ENCODE measurements around the gene CPNE4. TPM values are rescaled to one million over a fixed set of nuclear protein-coding genes. Genes with fewer than 3 reads are reported as not detected.
"Not testable (repeated sequence)": the region's sequence is repeated elsewhere in the genome, so short reads cannot be mapped to it uniquely, and the experiment has no call there.

CPNE4 gene
- total RNA-seq, 2 donors from 2014 or later = not detected

DNA sequence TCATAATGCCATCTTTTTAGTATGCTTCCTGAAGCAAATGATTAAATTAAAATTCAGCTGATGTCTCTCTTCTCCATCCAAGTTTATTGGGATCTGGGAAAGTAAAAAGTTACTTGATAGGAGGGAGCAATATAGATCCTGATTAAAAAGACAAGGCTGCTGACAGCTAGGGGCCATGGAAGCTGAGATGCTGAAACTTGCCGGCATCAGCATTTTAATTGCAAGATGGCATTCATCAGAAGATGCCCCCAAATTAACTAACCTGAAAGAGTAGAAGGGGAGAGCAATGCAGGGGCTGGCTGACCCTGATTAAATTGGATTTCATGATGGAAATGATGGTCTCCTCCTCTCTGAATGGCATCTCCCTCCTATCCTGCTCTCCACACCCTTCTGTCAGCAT, 31.1 kb downstream of the CPNE4 start:
- no peaks in the 10 kb centered on the region for H3K9me3 Mint-ChIP-seq
- no peak overlapping the region for H3K4me3 Mint-ChIP-seq
- ATAC-seq (replicated peaks) = no peak
- H3K27me3 Mint-ChIP-seq = peaks cover 11% of the 10 kb centered on the region
- H3K36me3 Mint-ChIP-seq (ENCODE audit: low read depth) = no peaks in the 10 kb centered on the region
- H3K4me1 Mint-ChIP-seq = no peaks in the 10 kb centered on the region
- H3K27ac Mint-ChIP-seq = no peak overlapping the region

GRCh38 chr3:132001999-132002398, 32.8 kb downstream of the CPNE4 start:
- Mint-ChIP-seq H3K27ac (no peak overlapping the region), H3K27me3 (peaks cover 11% of the 10 kb centered on the region), H3K4me1 (no peaks in the 10 kb centered on the region), H3K4me3 (no peak overlapping the region), H3K9me3 (no peaks in the 10 kb centered on the region), H3K36me3 (ENCODE audit: low read depth) (no peaks in the 10 kb centered on the region)
- no peak for ATAC-seq (replicated peaks)

- Mint-ChIP-seq H3K4me3 (no peak overlapping the region), H3K9me3 (no peaks in the 10 kb centered on the region), H3K27ac (no peak overlapping the region), H3K36me3 (ENCODE audit: low read depth) (no peaks in the 10 kb centered on the region), H3K4me1 (no peaks in the 10 kb centered on the region), H3K27me3 (peaks cover 11% of the 10 kb centered on the region)
- no peak for ATAC-seq (replicated peaks)
Observed at GRCh38 chr3:132001036-132001435, 33.8 kb downstream of the CPNE4 start.

DNA sequence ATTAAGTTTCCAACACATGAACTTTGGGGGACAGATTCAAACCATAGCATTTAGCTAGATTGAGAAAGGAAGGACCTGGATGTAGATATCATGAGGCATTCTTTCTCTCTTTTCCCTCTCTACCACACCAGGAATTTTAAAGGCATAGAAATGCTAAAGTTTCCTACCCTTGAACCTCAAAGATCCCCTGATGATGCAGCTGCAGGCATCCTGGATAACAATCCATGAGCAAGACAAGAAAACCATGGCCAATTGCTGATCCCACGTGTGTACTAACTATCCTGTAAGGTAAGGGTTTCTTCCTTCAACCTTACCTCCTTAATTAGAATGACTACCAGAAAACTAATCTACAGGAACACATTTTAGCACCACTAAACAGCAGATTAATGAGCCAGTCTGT, 36.8 kb downstream of the CPNE4 start:
- no peak overlapping the region for H3K4me3 Mint-ChIP-seq
- peaks cover 9% of the 10 kb centered on the region for H3K27me3 Mint-ChIP-seq
- H3K9me3 Mint-ChIP-seq = no peaks in the 10 kb centered on the region
- no peak for ATAC-seq (replicated peaks)
- no peak overlapping the region for H3K27ac Mint-ChIP-seq
- no peaks in the 10 kb centered on the region for H3K36me3 Mint-ChIP-seq (ENCODE audit: low read depth)
- H3K4me1 Mint-ChIP-seq = no peaks in the 10 kb centered on the region

DNA sequence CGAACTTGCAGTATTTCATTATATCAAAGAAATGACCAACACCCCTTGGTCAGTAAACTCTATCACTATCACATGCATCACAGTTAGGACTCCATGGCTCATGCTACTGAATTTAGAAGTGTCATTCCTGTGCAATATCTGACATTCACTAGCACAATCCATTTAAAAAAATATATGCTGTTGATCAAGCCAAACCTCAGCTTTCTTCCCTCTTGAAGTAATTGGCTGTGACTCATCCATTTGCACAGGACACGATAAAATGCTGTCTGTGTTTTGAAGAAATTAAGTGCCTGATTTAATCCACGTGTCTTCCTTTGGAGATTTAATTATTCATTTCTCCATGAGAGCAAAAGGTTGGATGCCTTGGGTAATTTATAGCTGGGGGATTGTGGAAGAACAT, 38.9 kb downstream of the CPNE4 start:
- Mint-ChIP-seq H3K9me3 (peaks cover 5% of the 10 kb centered on the region), H3K36me3 (ENCODE audit: low read depth) (no peaks in the 10 kb centered on the region), H3K27ac (no peak overlapping the region), H3K27me3 (peaks cover 11% of the 10 kb centered on the region), H3K4me3 (no peak overlapping the region), H3K4me1 (no peaks in the 10 kb centered on the region)
- ATAC-seq (replicated peaks) = no peak

DNA sequence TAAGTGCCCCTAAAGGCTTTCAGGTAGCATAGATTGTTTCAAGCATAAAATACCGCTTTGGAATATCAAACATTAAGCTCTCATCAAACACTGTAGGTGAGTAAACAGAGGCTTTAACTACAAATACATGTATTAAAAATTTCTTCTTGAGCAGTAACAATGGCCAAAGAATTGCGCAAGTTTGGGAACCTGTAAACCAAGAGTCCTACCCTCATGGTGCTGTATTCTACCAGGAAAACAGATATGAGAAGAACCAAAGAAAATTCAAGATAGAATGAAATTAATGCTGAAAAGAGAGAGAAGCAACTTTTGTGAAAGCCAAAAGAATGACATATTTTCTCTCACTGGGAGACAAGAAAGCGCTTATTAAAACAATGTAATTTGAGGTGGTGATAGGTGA, 45.5 kb downstream of the CPNE4 start:
- H3K9me3 Mint-ChIP-seq = peaks cover 10% of the 10 kb centered on the region
- H3K4me1 Mint-ChIP-seq = no peaks in the 10 kb centered on the region
- no peak for ATAC-seq (replicated peaks)
- H3K4me3 Mint-ChIP-seq = no peak overlapping the region
- H3K27me3 Mint-ChIP-seq = peaks cover 20% of the 10 kb centered on the region
- no peak overlapping the region for H3K27ac Mint-ChIP-seq
- H3K36me3 Mint-ChIP-seq (ENCODE audit: low read depth) = no peaks in the 10 kb centered on the region

- Mint-ChIP-seq H3K4me3 (no peak overlapping the region), H3K27me3 (peaks cover 20% of the 10 kb centered on the region), H3K27ac (no peak overlapping the region), H3K4me1 (no peaks in the 10 kb centered on the region), H3K9me3 (peaks cover 10% of the 10 kb centered on the region), H3K36me3 (ENCODE audit: low read depth) (no peaks in the 10 kb centered on the region)
- ATAC-seq (replicated peaks) = no peak
Observed at GRCh38 chr3:131988209-131988608, 46.6 kb downstream of the CPNE4 start.

GRCh38 chr3:131983689-131984088, 51.1 kb downstream of the CPNE4 start:
- no peak for ATAC-seq (replicated peaks)
- Mint-ChIP-seq H3K4me1 (no peaks in the 10 kb centered on the region), H3K27ac (no peak overlapping the region), H3K4me3 (no peak overlapping the region), H3K27me3 (peaks cover 14% of the 10 kb centered on the region), H3K9me3 (peaks cover 24% of the 10 kb centered on the region), H3K36me3 (ENCODE audit: low read depth) (no peaks in the 10 kb centered on the region)

GRCh38 chr3:131981323-131981722, 53.5 kb downstream of the CPNE4 start:
- ATAC-seq (replicated peaks) = no peak
- no peak overlapping the region for H3K27ac Mint-ChIP-seq
- H3K4me3 Mint-ChIP-seq = no peak overlapping the region
- no peaks in the 10 kb centered on the region for H3K36me3 Mint-ChIP-seq (ENCODE audit: low read depth)
- H3K27me3 Mint-ChIP-seq = peaks cover 9% of the 10 kb centered on the region
- H3K4me1 Mint-ChIP-seq = no peaks in the 10 kb centered on the region
- peaks cover 21% of the 10 kb centered on the region for H3K9me3 Mint-ChIP-seq

DNA sequence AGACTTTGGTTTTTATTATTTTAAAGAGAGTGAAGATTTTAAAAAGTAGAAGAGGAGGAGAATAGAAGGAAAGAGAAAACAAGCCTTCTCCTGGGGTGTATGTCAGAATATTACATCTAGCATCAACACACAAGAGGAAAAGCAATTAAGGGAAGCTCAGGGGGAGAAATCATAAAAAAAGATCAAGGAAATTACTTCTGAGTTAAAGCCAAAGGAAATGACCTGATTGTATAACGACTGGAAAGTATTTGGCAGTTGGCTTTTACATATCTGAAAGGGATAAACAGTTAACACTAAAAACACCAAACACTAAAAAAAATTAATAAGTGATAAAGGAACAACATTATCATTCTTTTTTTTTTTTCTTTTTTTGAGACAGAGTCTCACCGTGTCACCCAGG, 58.4 kb downstream of the CPNE4 start:
- Mint-ChIP-seq H3K27ac (no peak overlapping the region), H3K9me3 (peaks cover 17% of the 10 kb centered on the region), H3K4me1 (no peaks in the 10 kb centered on the region), H3K4me3 (no peak overlapping the region), H3K36me3 (ENCODE audit: low read depth) (no peaks in the 10 kb centered on the region), H3K27me3 (peaks cover 5% of the 10 kb centered on the region)
- ATAC-seq (replicated peaks) = no peak

DNA sequence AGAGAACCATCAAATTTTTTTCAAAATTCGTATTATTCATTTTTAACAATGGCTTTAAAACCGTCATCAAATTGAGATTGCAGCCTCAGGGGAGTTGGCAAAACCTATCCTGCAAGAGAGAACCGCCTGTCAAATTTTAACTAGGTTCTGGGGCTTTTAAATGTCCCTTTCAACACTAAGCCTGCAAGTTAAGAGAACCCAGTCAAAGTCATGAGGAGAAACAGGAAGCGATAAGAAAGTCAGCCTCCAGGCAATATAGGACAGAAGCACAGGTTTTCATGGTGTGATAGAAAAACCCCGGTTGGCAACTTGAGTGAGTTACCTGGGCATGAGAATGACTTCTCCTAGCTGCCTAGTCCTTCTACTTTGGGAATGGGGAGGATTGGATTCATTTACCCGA, 59.8 kb downstream of the CPNE4 start:
- H3K36me3 Mint-ChIP-seq (ENCODE audit: low read depth) = no peaks in the 10 kb centered on the region
- ATAC-seq (replicated peaks) = no peak
- no peak overlapping the region for H3K4me3 Mint-ChIP-seq
- no peak overlapping the region for H3K27ac Mint-ChIP-seq
- no peaks in the 10 kb centered on the region for H3K27me3 Mint-ChIP-seq
- no peaks in the 10 kb centered on the region for H3K4me1 Mint-ChIP-seq
- H3K9me3 Mint-ChIP-seq = peaks cover 9% of the 10 kb centered on the region

DNA sequence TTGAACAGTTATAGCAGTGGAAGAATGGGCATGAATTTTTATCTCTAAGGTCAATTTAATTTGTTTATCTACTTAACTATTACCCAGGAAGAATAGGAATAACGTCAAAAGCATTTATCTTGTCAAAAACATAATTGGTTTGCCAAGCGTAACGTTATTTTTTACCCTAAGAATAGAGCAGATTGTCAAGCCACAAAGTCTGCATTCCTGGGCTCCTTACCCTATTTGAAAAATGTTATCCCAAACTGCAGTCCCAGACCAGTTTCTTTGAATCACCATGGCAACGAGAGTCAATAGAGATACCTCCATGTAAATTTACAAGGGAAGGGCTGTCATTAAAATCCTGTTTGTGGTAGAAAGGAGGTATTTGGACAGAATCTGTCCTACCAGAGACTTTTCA, 61.1 kb downstream of the CPNE4 start:
- no peaks in the 10 kb centered on the region for H3K36me3 Mint-ChIP-seq (ENCODE audit: low read depth)
- ATAC-seq (replicated peaks) = no peak
- no peak overlapping the region for H3K27ac Mint-ChIP-seq
- H3K27me3 Mint-ChIP-seq = no peaks in the 10 kb centered on the region
- peaks cover 3% of the 10 kb centered on the region for H3K9me3 Mint-ChIP-seq
- H3K4me3 Mint-ChIP-seq = no peak overlapping the region
- no peaks in the 10 kb centered on the region for H3K4me1 Mint-ChIP-seq

- Mint-ChIP-seq H3K4me3 (no peak overlapping the region), H3K27ac (no peak overlapping the region), H3K9me3 (peaks cover 3% of the 10 kb centered on the region), H3K4me1 (no peaks in the 10 kb centered on the region), H3K36me3 (ENCODE audit: low read depth) (no peaks in the 10 kb centered on the region), H3K27me3 (no peaks in the 10 kb centered on the region)
- ATAC-seq (replicated peaks) = no peak
Observed at GRCh38 chr3:131972550-131972949, 62.3 kb downstream of the CPNE4 start.

DNA sequence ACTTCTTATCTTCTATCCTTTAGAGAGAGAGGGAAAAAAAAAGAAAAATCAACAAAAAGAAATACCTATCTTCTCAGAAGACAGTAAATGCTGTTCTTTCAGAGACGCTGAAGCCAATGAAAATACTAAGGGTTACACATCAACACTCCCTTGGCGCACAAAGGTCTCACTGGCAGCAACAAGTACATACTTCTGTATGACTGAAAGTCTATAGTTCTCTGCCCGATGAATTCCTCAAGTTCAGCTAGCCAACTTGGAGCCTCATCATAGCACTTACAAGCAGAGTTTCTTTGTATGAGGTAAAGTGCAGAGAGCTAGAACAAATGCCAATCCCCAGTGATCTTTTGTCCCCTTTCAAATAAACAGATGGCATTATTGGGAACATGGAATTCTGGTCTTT, 62.7 kb downstream of the CPNE4 start:
- Mint-ChIP-seq H3K27me3 (no peaks in the 10 kb centered on the region), H3K4me1 (no peaks in the 10 kb centered on the region), H3K36me3 (ENCODE audit: low read depth) (no peaks in the 10 kb centered on the region), H3K27ac (no peak overlapping the region), H3K4me3 (no peak overlapping the region), H3K9me3 (peaks cover 3% of the 10 kb centered on the region)
- ATAC-seq (replicated peaks) = no peak

DNA sequence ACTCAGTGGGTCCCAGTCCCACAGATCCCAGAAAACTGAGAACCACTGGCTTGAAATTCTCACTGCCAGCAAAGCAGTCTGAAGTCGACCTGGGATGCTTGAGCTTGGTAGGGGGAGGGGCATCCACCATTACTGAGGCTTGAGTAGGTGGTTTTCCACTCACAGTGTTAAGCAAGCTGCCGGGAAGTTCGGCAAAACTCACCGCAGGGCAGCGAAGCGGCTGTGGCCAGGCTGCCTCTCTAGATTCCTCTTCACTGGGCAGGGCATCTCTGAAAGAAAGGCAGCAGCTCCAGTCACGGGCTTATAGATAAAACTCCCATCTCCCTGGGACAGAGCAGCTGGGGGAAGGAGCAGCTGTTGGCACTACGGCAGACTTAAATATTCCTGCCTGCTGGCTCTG, 71.4 kb downstream of the CPNE4 start:
- H3K4me3 Mint-ChIP-seq; ATAC-seq (replicated peaks); H3K36me3 Mint-ChIP-seq (ENCODE audit: low read depth); H3K4me1 Mint-ChIP-seq; H3K9me3 Mint-ChIP-seq; H3K27ac Mint-ChIP-seq: not testable (repeated sequence)
- peaks cover 19% of the 10 kb centered on the region for H3K27me3 Mint-ChIP-seq

- Mint-ChIP-seq H3K27ac (no peak overlapping the region), H3K4me3 (no peak overlapping the region), H3K9me3 (peaks cover 8% of the 10 kb centered on the region), H3K36me3 (ENCODE audit: low read depth) (no peaks in the 10 kb centered on the region), H3K4me1 (no peaks in the 10 kb centered on the region), H3K27me3 (peaks cover 19% of the 10 kb centered on the region)
- no peak for ATAC-seq (replicated peaks)
Observed at GRCh38 chr3:131962982-131963381, 71.8 kb downstream of the CPNE4 start.
